GM04504 (cell line): ENCODE data around the gene KATNB1.
"Not testable (repeated sequence)": the region's sequence is repeated elsewhere in the genome, so short reads cannot be mapped to it uniquely, and the experiment has no call there.

Source experiments
- DNase-seq: peaks from one replicate; pipeline ENCODE4 v3.0.0-alpha.2; 2012; ENCODE audit warnings: low read depth

KATNB1 gene

GRCh38 chr16:57796014-57796413 lies 60.4 kb downstream of the KATNB1 start:
- DNase-seq: not testable (repeated sequence)

GRCh38 chr16:57797216-57797525 lies 61.6 kb downstream of the KATNB1 start:
- DNase-seq: no peak

- DNase-seq: no peak
These were observed 62.1 kb downstream of the KATNB1 start for GRCh38 chr16:57797526-57798266.

GRCh38 chr16:57798267-57798810 lies 62.8 kb downstream of the KATNB1 start:
- no peak for DNase-seq

GRCh38 chr16:57798953-57799599 lies 63.5 kb downstream of the KATNB1 start:
- DNase-seq: no peak

- no peak for DNase-seq
These were observed 64.1 kb downstream of the KATNB1 start for GRCh38 chr16:57799600-57800199.

- DNase-seq: no peak
These were observed 64.9 kb downstream of the KATNB1 start for GRCh38 chr16:57800200-57801097.

- no peak for DNase-seq
These were observed 65.7 kb downstream of the KATNB1 start for GRCh38 chr16:57801098-57801808.

- no peak for DNase-seq
These were observed 66.3 kb downstream of the KATNB1 start for GRCh38 chr16:57801809-57802340.

GRCh38 chr16:57802341-57803133 lies 67.0 kb downstream of the KATNB1 start, which contains the start of gene KIFC3:
Gene KIFC3 (minus strand): TSS chr16:57802491. CDS start chr16:57798243, 4,248 bp downstream.
- peak; percentile 52 for DNase-seq

- no peak for DNase-seq
These were observed 67.8 kb downstream of the KATNB1 start for GRCh38 chr16:57803134-57803990.

GRCh38 chr16:57804111-57804837 lies 68.7 kb downstream of the KATNB1 start:
- no peak for DNase-seq

- DNase-seq: no peak
These were observed 69.6 kb downstream of the KATNB1 start for GRCh38 chr16:57805176-57805575.
